GM12801 (cell line): ENCODE measurements around the gene GRM2.

Experiments used
- CTCF ChIP-seq: IDR thresholded peaks from one replicate; pipeline ENCODE4 v1.5.1; 2011; ENCODE audit warnings: control low read depth; ENCODE audit not compliant: insufficient read length; ENCODE audit errors: extremely low read depth

The GRM2 gene

GRCh38 chr3:51703068-51703760, 3.7 kb upstream of the GRM2 start:
- TF ChIP-seq CTCF, result no peak

DNA sequence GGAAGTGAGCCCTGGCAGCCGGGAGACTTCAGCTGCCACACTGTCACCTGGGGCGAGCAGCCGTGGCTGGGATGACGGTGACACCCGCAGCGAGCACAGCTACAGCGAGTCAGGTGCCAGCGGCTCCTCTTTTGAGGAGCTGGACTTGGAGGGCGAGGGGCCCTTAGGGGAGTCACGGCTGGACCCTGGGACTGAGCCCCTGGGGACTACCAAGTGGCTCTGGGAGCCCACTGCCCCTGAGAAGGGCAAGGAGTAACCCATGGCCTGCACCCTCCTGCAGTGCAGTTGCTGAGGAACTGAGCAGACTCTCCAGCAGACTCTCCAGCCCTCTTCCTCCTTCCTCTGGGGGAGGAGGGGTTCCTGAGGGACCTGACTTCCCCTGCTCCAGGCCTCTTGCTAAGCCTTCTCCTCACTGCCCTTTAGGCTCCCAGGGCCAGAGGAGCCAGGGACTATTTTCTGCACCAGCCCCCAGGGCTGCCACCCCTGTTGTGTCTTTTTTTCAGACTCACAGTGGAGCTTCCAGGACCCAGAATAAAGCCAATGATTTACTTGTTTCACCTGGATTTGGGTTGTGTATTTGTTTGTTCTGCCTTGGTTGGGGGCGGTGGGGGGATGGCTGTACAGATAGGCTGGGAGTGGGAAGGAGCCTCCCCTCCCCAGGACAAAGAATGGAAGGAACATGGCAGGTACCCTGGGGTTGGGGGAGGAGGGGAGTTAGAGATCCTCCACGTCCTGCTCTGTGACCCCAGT, 2.9 kb upstream of the GRM2 start:
- TF ChIP-seq CTCF, result no peak

DNA sequence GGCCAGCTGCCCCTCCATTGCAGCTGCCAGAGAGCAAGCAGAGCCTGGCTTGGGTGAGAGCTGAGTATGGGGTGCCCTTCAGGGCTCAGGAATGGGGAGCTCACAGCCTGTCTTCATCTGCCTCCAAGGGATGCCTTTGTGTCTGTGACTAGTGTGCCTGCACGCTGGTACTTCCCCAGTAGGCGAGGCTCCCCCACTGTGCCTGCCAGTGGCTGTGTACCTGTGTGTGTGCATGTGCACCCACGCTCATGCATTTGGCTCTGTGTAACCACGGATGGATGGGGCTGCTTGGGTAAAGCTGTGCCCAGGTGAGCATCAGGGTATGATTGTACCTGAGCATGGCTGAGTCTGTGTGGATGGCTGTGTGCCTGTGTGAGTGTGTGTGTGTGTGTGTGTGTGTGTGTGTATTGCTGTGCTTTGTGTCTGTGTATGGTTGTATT, 2.3 kb upstream of the GRM2 start:
- no peak for TF ChIP-seq CTCF

DNA sequence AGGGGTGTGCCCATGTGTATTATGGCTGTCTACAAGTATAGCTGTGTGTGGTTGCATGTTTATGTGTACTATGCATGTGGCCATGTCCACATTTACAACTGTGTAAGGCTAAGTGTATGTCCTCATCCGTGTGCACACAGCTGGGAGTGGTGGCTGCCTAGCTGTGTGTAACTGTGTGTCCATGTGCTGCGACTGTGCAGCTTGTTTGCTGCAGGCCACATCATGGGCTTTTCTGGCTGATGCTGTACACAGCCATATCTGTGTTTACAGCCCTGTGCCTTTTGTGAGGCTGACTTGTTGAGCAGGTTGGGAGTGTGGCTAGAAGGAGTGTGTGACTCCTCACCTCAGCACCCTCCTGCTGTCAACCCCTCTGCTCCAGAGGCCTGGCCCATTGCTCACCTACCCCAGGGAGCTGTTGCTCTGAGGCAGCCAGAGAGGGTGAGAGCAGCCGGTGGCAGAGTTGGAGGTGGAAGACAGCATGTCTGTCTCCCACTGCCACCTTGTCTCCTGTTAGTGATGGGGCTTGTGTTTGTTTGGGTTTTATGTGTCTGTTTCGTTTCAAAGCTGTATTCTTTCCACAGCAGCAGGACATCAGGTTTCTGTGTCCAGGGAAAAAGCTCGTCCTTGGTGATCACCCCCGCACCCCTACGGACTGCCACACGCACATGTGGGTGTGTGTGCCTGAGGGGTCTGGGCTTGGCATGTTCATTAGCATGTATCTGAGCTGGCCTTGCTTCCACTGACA, 1.4 kb upstream of the GRM2 start:
- TF ChIP-seq CTCF, result no peak

- no peak for TF ChIP-seq CTCF
These were observed 815 bp upstream of the GRM2 start for GRCh38 chr3:51706021-51706485.

GRCh38 chr3:51708216-51708845, 1.5 kb downstream of the GRM2 start:
- TF ChIP-seq CTCF, result no peak

GRCh38 chr3:51709004-51709420, 2.1 kb downstream of the GRM2 start:
- no peak for TF ChIP-seq CTCF
